Measurements from ENCODE around the gene CRPPA. TPM values are rescaled to one million over a fixed set of nuclear protein-coding genes. Genes with fewer than 3 reads are reported as not detected.

Gene CRPPA
- total and polyA plus RNA-seq, 2 of the 13 experiments (the other 11 are each of a cell fraction or from before 2014, with no cell fraction given) = 0.16 to 1.3 TPM

GRCh38 chr7:16395121-16395520 lies 26.2 kb downstream of the CRPPA start (continued):
- TF ChIP-seq ZNF18 (CRISPR knock-in tag; IDR thresholded peaks at IDR 0.05; ENCODE audit: insufficient replicate concordance) (no peak), MTF2 (CRISPR knock-in tag; IDR thresholded peaks at IDR 0.05; ENCODE audit: borderline replicate concordance) (no peak), SAP130 (CRISPR knock-in tag; IDR thresholded peaks at IDR 0.05; ENCODE audit: low read depth) (no peak)

GRCh38 chr7:16393862-16394422 lies 27.4 kb downstream of the CRPPA start:
- H3K27ac ChIP-seq (ENCODE audit: extremely low read length, insufficient read depth, low read length) = no peak overlapping the region
- in situ Hi-C loops (cut with HindIII; ENCODE audit: extremely low pct_ligation_motif_present, low pct_unique_long_range_greater_than_20kb) (no loop called here), intact Hi-C loops (cut with micrococcal nuclease; ENCODE audit: unreplicated experiment) (no loop called here)
- no peak for DNase-seq (ENCODE audit: low spot score)
- no peak overlapping the region for H3K9ac ChIP-seq (ENCODE audit: insufficient read depth, low read depth, low read length)
- H3K27me3 ChIP-seq (ENCODE audit: control insufficient read depth in 1 of 2, insufficient read depth in 2 of 2, low read length in 2 of 2) = no peaks in the 10 kb centered on the region
- peak; percentile 56 for TF ChIP-seq MAFF (IDR thresholded peaks at IDR 0.05; ENCODE audit: low read depth, low read length)
- peak; percentile 45 to 70; a peak in 3 of 4 replicates for TF ChIP-seq MAFK (conservative IDR thresholded peaks at IDR 0.05 in 1 of 2, IDR thresholded peaks at IDR 0.05 in 1 of 2; ENCODE audit: low read length in 2 of 2)
- no peak for TF ChIP-seq ZNF30 (CRISPR knock-in tag; IDR thresholded peaks at IDR 0.05)
- FAIRE-seq = no peak
- ChIA-PET POLR2A (no interaction called here), CTCF (ENCODE audit: low intra/inter-chr PET ratio, low total read pairs) (no interaction called here)
- no peaks in the 10 kb centered on the region for H4K20me1 ChIP-seq (ENCODE audit: insufficient read depth, low read length)
- H3K4me3 ChIP-seq (replicated peaks in 1 of 3; ENCODE audit: insufficient read depth in 1 of 3, low read depth in 2 of 3, low read length in 3 of 3) = no peak overlapping the region
- no peaks in the 10 kb centered on the region for H3K36me3 ChIP-seq (replicated peaks in 1 of 2; ENCODE audit: control insufficient read depth in 1 of 2, insufficient read depth in 2 of 2, low read length in 2 of 2)
- H3K4me1 ChIP-seq (ENCODE audit: insufficient read depth, low read length) = no peaks in the 10 kb centered on the region
- BruUV-seq (replicated peaks) = no TSS peak
- H3K79me2 ChIP-seq (ENCODE audit: insufficient read depth, low read length) = no peaks in the 10 kb centered on the region
- no peak for ATAC-seq
- H2AFZ ChIP-seq (ENCODE audit: low read length) = no peak overlapping the region
- 49% methylated on average over 4 of the region's 4 CpGs for WGBS (ENCODE audit: low lambda C conversion rate)
- H3K9me3 ChIP-seq (ENCODE audit: low read length) = peaks cover 33% of the 10 kb centered on the region
- no peak overlapping the region for H3K4me2 ChIP-seq (ENCODE audit: low read depth, low read length)
